Osteoblast (primary cell): ENCODE data around the gene MED1. TPM values are rescaled to one million over a fixed set of nuclear protein-coding genes. Genes with fewer than 3 reads are reported as not detected.

ENCODE experiments used
- DNase-seq: peaks from one replicate; pipeline ENCODE4 v3.0.0; 2011; ENCODE audit warnings: low spot score, mixed read lengths; ENCODE audit not compliant: insufficient read length; ENCODE audit errors: missing footprints
- H2AFZ ChIP-seq: 2 replicates; pipeline ENCODE4 v1.6.0; 2011; ENCODE audit warnings: mild to moderate bottlenecking, low read length
- H3K27ac ChIP-seq: 2 replicates; pipeline ENCODE4 v1.5.1; 2011; ENCODE audit warnings: mild to moderate bottlenecking, low read depth, low read length, moderate library complexity
- H3K27me3 ChIP-seq: 2 replicates; pipeline ENCODE4 v1.6.0; 2012; ENCODE audit warnings: mild to moderate bottlenecking, control low read depth, inconsistent platforms, low read length, moderate library complexity; ENCODE audit not compliant: insufficient read depth
- H3K36me3 ChIP-seq: 2 replicates; pipeline ENCODE4 v1.5.1; 2011; ENCODE audit warnings: mild to moderate bottlenecking, low read length, control low read depth, moderate library complexity; ENCODE audit not compliant: insufficient read depth
- H3K4me1 ChIP-seq: 2 replicates; pipeline ENCODE4 v1.5.1; 2011; ENCODE audit warnings: mild to moderate bottlenecking, low read length, control low read depth, moderate library complexity; ENCODE audit not compliant: insufficient read depth
- H3K4me2 ChIP-seq: 2 replicates; pipeline ENCODE4 v1.6.0; 2011; ENCODE audit warnings: mild to moderate bottlenecking, low read length; ENCODE audit not compliant: insufficient read depth
- H3K4me3 ChIP-seq: fragments of 200-600 bp; sonication (generic); 3 replicates; pipeline ENCODE4 v1.5.1; 2012; ENCODE audit warnings: mild to moderate bottlenecking, low read length, inconsistent platforms; ENCODE audit not compliant: insufficient read depth
- H3K79me2 ChIP-seq: 2 replicates; pipeline ENCODE4 v1.6.0; 2012; ENCODE audit warnings: mild to moderate bottlenecking, low read length, control low read depth, inconsistent platforms; ENCODE audit not compliant: insufficient read depth
- H3K9me3 ChIP-seq: 2 replicates; pipeline ENCODE4 v1.5.1; 2011; ENCODE audit warnings: low read depth, low read length, control low read depth
- H4K20me1 ChIP-seq: 2 replicates; pipeline ENCODE4 v1.6.0; 2012; ENCODE audit warnings: mild to moderate bottlenecking, low read length, control low read depth; ENCODE audit not compliant: insufficient read depth
- total RNA-seq: library from RNA; depleted of rRNA; stranded (reverse); fragments of >200 nt; gene quantifications from 2 replicates; pipeline ENCODE4 v1.2.3, GENCODE V29; 2012
- TF ChIP-seq, protein P1 (sequence below): IDR thresholded peaks from 2 replicates; pipeline ENCODE4 v1.5.1; 2011; ENCODE audit warnings: mild to moderate bottlenecking, low read depth, low read length, moderate library complexity; ENCODE audit errors: extremely low read depth

Gene MED1
- total RNA-seq, 1 donor = 24.6 TPM

DNA sequence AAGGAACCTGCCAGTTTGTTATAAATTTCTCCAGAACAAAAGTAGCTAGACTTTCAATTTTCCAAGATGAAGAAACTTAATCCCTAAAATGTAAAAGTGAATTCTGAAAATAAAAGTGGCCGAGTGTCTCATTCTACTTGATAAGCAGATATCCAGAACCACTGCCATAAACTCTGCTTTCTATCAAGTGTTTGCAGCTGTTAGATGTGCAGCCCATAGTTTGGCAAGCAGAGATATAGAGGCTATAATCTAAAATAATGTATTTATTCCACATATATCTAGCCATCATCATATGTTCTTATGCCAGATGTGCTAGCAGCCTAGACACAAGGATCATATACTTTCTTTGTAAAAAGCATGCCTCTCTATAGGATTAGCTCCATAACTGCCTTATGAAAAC is 34.9 kb downstream of the MED1 start:
- Histone ChIP-seq H3K9me3 (no peaks in the 10 kb centered on the region), H3K27me3 (no peaks in the 10 kb centered on the region), H4K20me1 (no peaks in the 10 kb centered on the region), H3K79me2 (no peaks in the 10 kb centered on the region), H2AFZ (no peak overlapping the region), H3K4me2 (no peak overlapping the region), H3K27ac (no peak overlapping the region), H3K4me3 (no peak overlapping the region), H3K36me3 (peaks cover 60% of the 10 kb centered on the region), H3K4me1 (no peaks in the 10 kb centered on the region)
- TF ChIP-seq, protein P1, sequence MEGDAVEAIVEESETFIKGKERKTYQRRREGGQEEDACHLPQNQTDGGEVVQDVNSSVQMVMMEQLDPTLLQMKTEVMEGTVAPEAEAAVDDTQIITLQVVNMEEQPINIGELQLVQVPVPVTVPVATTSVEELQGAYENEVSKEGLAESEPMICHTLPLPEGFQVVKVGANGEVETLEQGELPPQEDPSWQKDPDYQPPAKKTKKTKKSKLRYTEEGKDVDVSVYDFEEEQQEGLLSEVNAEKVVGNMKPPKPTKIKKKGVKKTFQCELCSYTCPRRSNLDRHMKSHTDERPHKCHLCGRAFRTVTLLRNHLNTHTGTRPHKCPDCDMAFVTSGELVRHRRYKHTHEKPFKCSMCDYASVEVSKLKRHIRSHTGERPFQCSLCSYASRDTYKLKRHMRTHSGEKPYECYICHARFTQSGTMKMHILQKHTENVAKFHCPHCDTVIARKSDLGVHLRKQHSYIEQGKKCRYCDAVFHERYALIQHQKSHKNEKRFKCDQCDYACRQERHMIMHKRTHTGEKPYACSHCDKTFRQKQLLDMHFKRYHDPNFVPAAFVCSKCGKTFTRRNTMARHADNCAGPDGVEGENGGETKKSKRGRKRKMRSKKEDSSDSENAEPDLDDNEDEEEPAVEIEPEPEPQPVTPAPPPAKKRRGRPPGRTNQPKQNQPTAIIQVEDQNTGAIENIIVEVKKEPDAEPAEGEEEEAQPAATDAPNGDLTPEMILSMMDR = no peak
- DNase-seq = no peak

DNA sequence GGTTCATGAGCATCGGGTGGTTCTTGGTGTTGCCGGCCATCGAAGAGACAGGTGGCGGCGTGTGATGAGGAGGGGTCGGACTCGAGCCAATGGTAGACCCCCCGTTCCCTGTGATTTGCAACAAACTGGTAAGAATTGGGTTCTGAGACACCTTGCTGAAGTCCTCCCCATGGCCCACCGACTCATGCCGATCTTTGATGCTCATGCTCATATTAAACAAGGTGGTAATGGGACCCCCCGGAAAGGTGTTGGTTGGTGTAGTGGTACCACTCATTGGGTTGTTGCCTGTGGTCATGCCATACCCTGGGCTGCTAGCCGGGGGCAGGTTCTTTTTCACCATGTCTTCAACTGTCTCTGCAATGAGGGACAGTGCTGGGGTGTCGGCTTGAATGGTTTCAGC is 40.8 kb downstream of the MED1 start:
- no peak overlapping the region for H2AFZ ChIP-seq
- DNase-seq = no peak
- peaks cover 8% of the 10 kb centered on the region for H3K4me1 ChIP-seq
- no peak overlapping the region for H3K4me3 ChIP-seq
- TF ChIP-seq, protein P1 = no peak
- H3K27me3 ChIP-seq = no peaks in the 10 kb centered on the region
- H3K27ac ChIP-seq = no peak overlapping the region
- no peak overlapping the region for H3K4me2 ChIP-seq
- peaks cover 56% of the 10 kb centered on the region for H3K36me3 ChIP-seq
- H3K9me3 ChIP-seq = no peaks in the 10 kb centered on the region
- H3K79me2 ChIP-seq = no peaks in the 10 kb centered on the region
- H4K20me1 ChIP-seq = no peaks in the 10 kb centered on the region

DNA sequence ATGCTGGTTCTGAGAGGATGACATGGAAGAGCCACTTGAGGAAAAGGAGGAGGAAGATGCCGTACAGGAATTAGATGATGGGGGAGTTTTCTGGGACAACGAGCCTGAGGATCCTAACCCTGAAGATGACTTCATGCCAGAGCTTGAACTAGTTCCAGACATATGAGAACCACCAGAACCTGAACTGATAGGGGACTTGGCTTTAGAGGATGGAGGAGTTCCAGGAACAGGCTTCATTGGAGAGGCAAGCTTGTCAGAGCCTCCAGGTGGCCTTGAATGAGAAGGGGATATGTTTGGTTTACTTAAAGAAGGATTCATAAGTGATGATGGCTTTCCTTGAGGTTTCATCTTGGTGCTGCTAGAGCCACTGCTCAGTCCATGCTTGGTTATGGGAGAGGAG is 42.7 kb downstream of the MED1 start:
- no peak for DNase-seq
- no peaks in the 10 kb centered on the region for H3K79me2 ChIP-seq

DNA sequence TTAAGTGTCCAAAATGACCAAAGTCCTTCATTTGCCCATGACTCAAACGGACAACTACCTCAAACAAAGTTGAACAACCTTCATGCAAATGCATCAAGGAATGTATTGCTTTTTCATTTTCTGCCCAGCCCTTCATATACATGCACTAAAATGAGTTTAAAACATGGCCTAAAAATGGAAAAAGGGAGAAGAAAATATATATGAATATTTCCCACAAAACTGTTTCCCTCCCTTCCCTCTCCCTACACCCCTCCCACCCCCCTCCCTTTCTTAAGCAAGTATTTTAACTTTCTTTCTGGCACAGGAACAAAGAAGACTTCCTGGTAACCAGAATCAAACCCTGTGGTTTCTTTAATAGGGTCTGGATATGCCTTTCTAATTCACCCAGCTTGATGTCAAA is 44.1 kb downstream of the MED1 start:
- TF ChIP-seq, protein P1 = no peak
- Histone ChIP-seq H3K4me3 (no peak overlapping the region), H3K27me3 (no peaks in the 10 kb centered on the region), H3K79me2 (no peaks in the 10 kb centered on the region), H3K4me2 (no peak overlapping the region), H3K36me3 (peaks cover 33% of the 10 kb centered on the region), H2AFZ (no peak overlapping the region), H3K9me3 (no peaks in the 10 kb centered on the region), H4K20me1 (no peaks in the 10 kb centered on the region), H3K27ac (no peak overlapping the region), H3K4me1 (peaks cover 22% of the 10 kb centered on the region)
- no peak for DNase-seq

More for the DNA sequence above, 42.7 kb downstream of the MED1 start:
- H3K9me3 ChIP-seq = no peaks in the 10 kb centered on the region
- TF ChIP-seq, protein P1 = no peak
- H3K4me1 ChIP-seq = peaks cover 22% of the 10 kb centered on the region
- no peaks in the 10 kb centered on the region for H3K27me3 ChIP-seq
- peaks cover 41% of the 10 kb centered on the region for H3K36me3 ChIP-seq
- H3K27ac ChIP-seq = no peak overlapping the region
- no peak overlapping the region for H3K4me2 ChIP-seq
- no peak overlapping the region for H3K4me3 ChIP-seq
- no peaks in the 10 kb centered on the region for H4K20me1 ChIP-seq
- no peak overlapping the region for H2AFZ ChIP-seq
